Breast epithelium (tissue), 3 donors: ENCODE data around the gene PEX26.

Experiments used
- CTCF ChIP-seq, 3 donors: fragments of 450-650 bp; IDR thresholded peaks; one replicate each; pipeline ENCODE4 v1.5.1; 2016 to 2017; ENCODE audit warnings: antibody characterized with exemption in 3 of 3, mild to moderate bottlenecking in 3 of 3, moderate library complexity in 3 of 3
- POLR2A ChIP-seq: fragments of 450-650 bp; IDR thresholded peaks from one replicate; pipeline ENCODE4 v1.6.1; 2016; ENCODE audit warnings: antibody characterized with exemption, mild to moderate bottlenecking, moderate library complexity
- POLR2AphosphoS5 ChIP-seq, 3 donors: sonication (generic); formaldehyde crosslinking; IDR thresholded peaks; one replicate each; pipeline ENCODE4 v1.6.1; 2017; ENCODE audit warnings: antibody characterized with exemption in 3 of 3

GRCh38 chr22:18064636-18065035 is 13.2 kb upstream of the PEX26 start:
- no peak for TF ChIP-seq CTCF (IDR thresholded peaks at IDR 0.05)
- TF ChIP-seq POLR2A, result no peak
- TF ChIP-seq POLR2AphosphoS5 (IDR thresholded peaks at IDR 0.05), result no peak
